BLaER1 (cell line): ENCODE measurements around the gene ZNF532.

Experiments
- H3K27ac ChIP-seq: shearing (Covaris generic); formaldehyde crosslinking; 2 replicates; pipeline ENCODE4 v1.8.1; 2022
- H3K27me3 ChIP-seq: shearing (Covaris generic); formaldehyde crosslinking; 2 replicates; pipeline ENCODE4 v1.8.1; 2022
- H3K36me3 ChIP-seq: shearing (Covaris generic); formaldehyde crosslinking; 2 replicates; pipeline ENCODE4 v1.8.1; 2022
- H3K4me1 ChIP-seq: shearing (Covaris generic); formaldehyde crosslinking; 2 replicates; pipeline ENCODE4 v1.8.1; 2022
- H3K4me2 ChIP-seq: shearing (Covaris generic); formaldehyde crosslinking; 2 replicates; pipeline ENCODE4 v1.8.1; 2022
- H3K4me3 ChIP-seq: shearing (Covaris generic); formaldehyde crosslinking; 2 replicates; pipeline ENCODE4 v1.8.1; 2022
- H3K9ac ChIP-seq: shearing (Covaris generic); formaldehyde crosslinking; 2 replicates; pipeline ENCODE4 v1.8.1; 2022
- H3K9me3 ChIP-seq: shearing (Covaris generic); formaldehyde crosslinking; 2 replicates; pipeline ENCODE4 v1.8.1; 2022
- H4K20me1 ChIP-seq: shearing (Covaris generic); formaldehyde crosslinking; 2 replicates; pipeline ENCODE4 v1.8.1; 2022
- Cebpa-rat ChIP-seq: shearing (Covaris generic); IDR thresholded peaks from 2 replicates; pipeline ENCODE4 v1.8.1; 2022

The ZNF532 gene

GRCh38 chr18:58858591-58859468 lies 5.8 kb upstream of the ZNF532 start:
- Histone ChIP-seq H3K27me3 (peaks cover 33% of the 10 kb centered on the region), H3K4me1 (no peaks in the 10 kb centered on the region), H3K27ac (no peak overlapping the region), H3K9ac (no peak overlapping the region), H4K20me1 (no peaks in the 10 kb centered on the region), H3K36me3 (no peaks in the 10 kb centered on the region), H3K4me2 (no peak overlapping the region), H3K4me3 (no peak overlapping the region), H3K9me3 (no peaks in the 10 kb centered on the region)
- TF ChIP-seq Cebpa-rat, result no peak

- no peaks in the 10 kb centered on the region for H3K36me3 ChIP-seq
- no peak overlapping the region for H3K9ac ChIP-seq
- H3K27me3 ChIP-seq, result peaks cover 43% of the 10 kb centered on the region
- no peaks in the 10 kb centered on the region for H4K20me1 ChIP-seq
- no peak overlapping the region for H3K27ac ChIP-seq
- H3K4me3 ChIP-seq, result no peak overlapping the region
- no peak overlapping the region for H3K4me2 ChIP-seq
- H3K9me3 ChIP-seq, result no peaks in the 10 kb centered on the region
- no peaks in the 10 kb centered on the region for H3K4me1 ChIP-seq
- no peak for TF ChIP-seq Cebpa-rat
These were observed 4.8 kb upstream of the ZNF532 start for GRCh38 chr18:58859907-58860306.

- no peak for TF ChIP-seq Cebpa-rat
- peaks cover 52% of the 10 kb centered on the region for H3K27me3 ChIP-seq
- no peak overlapping the region for H3K9ac ChIP-seq
- H4K20me1 ChIP-seq, result no peaks in the 10 kb centered on the region
- H3K9me3 ChIP-seq, result no peaks in the 10 kb centered on the region
- H3K27ac ChIP-seq, result no peak overlapping the region
- no peak overlapping the region for H3K4me3 ChIP-seq
- no peaks in the 10 kb centered on the region for H3K36me3 ChIP-seq
- H3K4me1 ChIP-seq, result no peaks in the 10 kb centered on the region
- no peak overlapping the region for H3K4me2 ChIP-seq
These were observed 3.9 kb upstream of the ZNF532 start for GRCh38 chr18:58860747-58861231.

GRCh38 chr18:58861353-58861752 lies 3.3 kb upstream of the ZNF532 start:
- Histone ChIP-seq H3K27me3 (peaks cover 57% of the 10 kb centered on the region), H3K4me3 (no peak overlapping the region), H3K9ac (no peak overlapping the region), H3K4me1 (no peaks in the 10 kb centered on the region), H3K9me3 (no peaks in the 10 kb centered on the region), H3K4me2 (no peak overlapping the region), H3K36me3 (no peaks in the 10 kb centered on the region), H3K27ac (no peak overlapping the region), H4K20me1 (no peaks in the 10 kb centered on the region)
- no peak for TF ChIP-seq Cebpa-rat

- no peaks in the 10 kb centered on the region for H4K20me1 ChIP-seq
- peaks cover 60% of the 10 kb centered on the region for H3K27me3 ChIP-seq
- H3K36me3 ChIP-seq, result no peaks in the 10 kb centered on the region
- TF ChIP-seq Cebpa-rat, result no peak
- no peak overlapping the region for H3K4me2 ChIP-seq
- H3K27ac ChIP-seq, result no peak overlapping the region
- no peak overlapping the region for H3K9ac ChIP-seq
- no peaks in the 10 kb centered on the region for H3K9me3 ChIP-seq
- H3K4me1 ChIP-seq, result no peaks in the 10 kb centered on the region
- no peak overlapping the region for H3K4me3 ChIP-seq
These were observed 2.8 kb upstream of the ZNF532 start for GRCh38 chr18:58861861-58862301.

GRCh38 chr18:58862356-58862755 lies 2.3 kb upstream of the ZNF532 start:
- no peaks in the 10 kb centered on the region for H3K4me1 ChIP-seq
- H3K27ac ChIP-seq, result no peak overlapping the region
- no peak overlapping the region for H3K4me2 ChIP-seq
- H4K20me1 ChIP-seq, result no peaks in the 10 kb centered on the region
- H3K27me3 ChIP-seq, result peaks cover 60% of the 10 kb centered on the region
- no peak for TF ChIP-seq Cebpa-rat
- no peak overlapping the region for H3K4me3 ChIP-seq
- no peak overlapping the region for H3K9ac ChIP-seq
- no peaks in the 10 kb centered on the region for H3K9me3 ChIP-seq
- H3K36me3 ChIP-seq, result no peaks in the 10 kb centered on the region

GRCh38 chr18:58862851-58863538 lies 1.7 kb upstream of the ZNF532 start:
- no peaks in the 10 kb centered on the region for H4K20me1 ChIP-seq
- H3K9ac ChIP-seq, result no peak overlapping the region
- H3K4me3 ChIP-seq, result peak overlapping the region; percentile 42
- H3K27me3 ChIP-seq, result peaks cover 64% of the 10 kb centered on the region
- no peak overlapping the region for H3K27ac ChIP-seq
- H3K4me1 ChIP-seq, result no peaks in the 10 kb centered on the region
- no peak for TF ChIP-seq Cebpa-rat
- H3K36me3 ChIP-seq, result no peaks in the 10 kb centered on the region
- H3K4me2 ChIP-seq, result peak overlapping the region; percentile 55
- 0 out of 2 replicates have a peak, but pooled peaks cover under 1% of the 10 kb centered on the region for H3K9me3 ChIP-seq

GRCh38 chr18:58863539-58864145 lies 1.0 kb upstream of the ZNF532 start:
- TF ChIP-seq Cebpa-rat, result no peak
- Histone ChIP-seq H3K4me1 (no peaks in the 10 kb centered on the region), H3K9ac (no peak overlapping the region), H3K27me3 (peaks cover 64% of the 10 kb centered on the region), H3K36me3 (no peaks in the 10 kb centered on the region), H3K27ac (no peak overlapping the region), H3K4me3 (peak overlapping the region; percentile 42), H3K4me2 (peak overlapping the region; percentile 55), H3K9me3 (peaks cover 7% of the 10 kb centered on the region; the same call in 1 of the 2 replicates), H4K20me1 (no peaks in the 10 kb centered on the region)

- no peaks in the 10 kb centered on the region for H3K36me3 ChIP-seq
- peaks cover 64% of the 10 kb centered on the region for H3K27me3 ChIP-seq
- no peak overlapping the region for H3K27ac ChIP-seq
- peaks cover 7% of the 10 kb centered on the region; the same call in 1 of the 2 replicates for H3K9me3 ChIP-seq
- H4K20me1 ChIP-seq, result no peaks in the 10 kb centered on the region
- H3K4me1 ChIP-seq, result no peaks in the 10 kb centered on the region
- H3K9ac ChIP-seq, result no peak overlapping the region
- no peak overlapping the region for H3K4me3 ChIP-seq
- no peak for TF ChIP-seq Cebpa-rat
- no peak overlapping the region for H3K4me2 ChIP-seq
These were observed 435 bp downstream of the ZNF532 start for GRCh38 chr18:58865033-58865590.
